ENCODE data around the gene WWTR1. TPM values are rescaled to one million over a fixed set of nuclear protein-coding genes. Genes with fewer than 3 reads are reported as not detected.

Gene WWTR1
- total and polyA plus RNA-seq, 4 donors, result 4.5 to 11.8 (median 9.0) TPM

DNA sequence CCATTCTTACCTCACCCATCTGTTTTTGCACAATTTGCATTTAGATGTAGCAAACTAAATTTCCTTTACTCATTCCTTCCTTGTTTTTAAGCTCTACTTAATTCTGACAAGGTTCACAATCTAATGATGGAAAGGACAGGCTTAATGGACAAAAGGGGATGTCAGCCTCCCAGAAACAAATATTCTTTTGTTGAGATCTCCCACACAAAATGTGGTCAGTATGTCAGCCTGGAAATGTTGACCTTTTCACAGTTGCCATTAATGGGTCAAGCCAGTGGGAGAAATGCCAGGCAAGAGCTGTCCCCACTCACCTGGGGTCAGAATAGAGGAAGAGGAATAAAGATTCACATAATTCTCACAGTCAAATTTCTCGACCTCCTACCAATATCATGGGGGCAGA, 27.0 kb downstream of the WWTR1 start:
- WGBS, result 93% methylated on average over 1 of the region's 1 CpG

More for the DNA sequence above, 27.0 kb downstream of the WWTR1 start:
- no peak for DNase-seq (ENCODE audit: low spot score)
- Histone ChIP-seq H3K9ac (ENCODE audit: low read depth in 1 of 2, low read length in 2 of 2) (no peak overlapping the region), H3K9me3 (ENCODE audit: control insufficient read depth in 4 of 4, low read length in 3 of 4) (no peaks in the 10 kb centered on the region), H3K27ac (ENCODE audit: low read depth in 1 of 2, low read length in 2 of 2) (no peak overlapping the region), H3K27me3 (ENCODE audit: control insufficient read depth in 4 of 4, insufficient read depth in 4 of 4, low read length in 3 of 4) (no peaks in the 10 kb centered on the region), H3K36me3 (ENCODE audit: control insufficient read depth in 4 of 4, insufficient read depth in 3 of 4, low read depth in 1 of 4, low read length in 3 of 4) (no peaks in the 10 kb centered on the region), H3K4me3 (ENCODE audit: low read depth in 1 of 3, low read length in 3 of 3) (no peak overlapping the region), H3K4me1 (ENCODE audit: control insufficient read depth in 4 of 4, insufficient read depth in 4 of 4, low read length in 3 of 4) (peaks cover 12 to 30% (median 19%) of the 10 kb centered on the region in 4 donors)
- TF ChIP-seq YY1 (IDR thresholded peaks at IDR 0.05), result no peak
- TF ChIP-seq FOXA1 (IDR thresholded peaks at IDR 0.05), result no peak
- TF ChIP-seq SP1 (IDR thresholded peaks at IDR 0.05), result no peak
- TF ChIP-seq, protein P1, sequence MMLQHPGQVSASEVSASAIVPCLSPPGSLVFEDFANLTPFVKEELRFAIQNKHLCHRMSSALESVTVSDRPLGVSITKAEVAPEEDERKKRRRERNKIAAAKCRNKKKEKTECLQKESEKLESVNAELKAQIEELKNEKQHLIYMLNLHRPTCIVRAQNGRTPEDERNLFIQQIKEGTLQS (IDR thresholded peaks at IDR 0.05), result no peak
- TF ChIP-seq, protein P2, sequence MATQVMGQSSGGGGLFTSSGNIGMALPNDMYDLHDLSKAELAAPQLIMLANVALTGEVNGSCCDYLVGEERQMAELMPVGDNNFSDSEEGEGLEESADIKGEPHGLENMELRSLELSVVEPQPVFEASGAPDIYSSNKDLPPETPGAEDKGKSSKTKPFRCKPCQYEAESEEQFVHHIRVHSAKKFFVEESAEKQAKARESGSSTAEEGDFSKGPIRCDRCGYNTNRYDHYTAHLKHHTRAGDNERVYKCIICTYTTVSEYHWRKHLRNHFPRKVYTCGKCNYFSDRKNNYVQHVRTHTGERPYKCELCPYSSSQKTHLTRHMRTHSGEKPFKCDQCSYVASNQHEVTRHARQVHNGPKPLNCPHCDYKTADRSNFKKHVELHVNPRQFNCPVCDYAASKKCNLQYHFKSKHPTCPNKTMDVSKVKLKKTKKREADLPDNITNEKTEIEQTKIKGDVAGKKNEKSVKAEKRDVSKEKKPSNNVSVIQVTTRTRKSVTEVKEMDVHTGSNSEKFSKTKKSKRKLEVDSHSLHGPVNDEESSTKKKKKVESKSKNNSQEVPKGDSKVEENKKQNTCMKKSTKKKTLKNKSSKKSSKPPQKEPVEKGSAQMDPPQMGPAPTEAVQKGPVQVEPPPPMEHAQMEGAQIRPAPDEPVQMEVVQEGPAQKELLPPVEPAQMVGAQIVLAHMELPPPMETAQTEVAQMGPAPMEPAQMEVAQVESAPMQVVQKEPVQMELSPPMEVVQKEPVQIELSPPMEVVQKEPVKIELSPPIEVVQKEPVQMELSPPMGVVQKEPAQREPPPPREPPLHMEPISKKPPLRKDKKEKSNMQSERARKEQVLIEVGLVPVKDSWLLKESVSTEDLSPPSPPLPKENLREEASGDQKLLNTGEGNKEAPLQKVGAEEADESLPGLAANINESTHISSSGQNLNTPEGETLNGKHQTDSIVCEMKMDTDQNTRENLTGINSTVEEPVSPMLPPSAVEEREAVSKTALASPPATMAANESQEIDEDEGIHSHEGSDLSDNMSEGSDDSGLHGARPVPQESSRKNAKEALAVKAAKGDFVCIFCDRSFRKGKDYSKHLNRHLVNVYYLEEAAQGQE (IDR thresholded peaks at IDR 0.05), result no peak
- no peak for TF ChIP-seq EGR1 (IDR thresholded peaks at IDR 0.05; ENCODE audit: low read depth in 2 of 2)
- no peak for TF ChIP-seq HNF4A (conservative IDR thresholded peaks at IDR 0.05)
- TF ChIP-seq, protein P3, sequence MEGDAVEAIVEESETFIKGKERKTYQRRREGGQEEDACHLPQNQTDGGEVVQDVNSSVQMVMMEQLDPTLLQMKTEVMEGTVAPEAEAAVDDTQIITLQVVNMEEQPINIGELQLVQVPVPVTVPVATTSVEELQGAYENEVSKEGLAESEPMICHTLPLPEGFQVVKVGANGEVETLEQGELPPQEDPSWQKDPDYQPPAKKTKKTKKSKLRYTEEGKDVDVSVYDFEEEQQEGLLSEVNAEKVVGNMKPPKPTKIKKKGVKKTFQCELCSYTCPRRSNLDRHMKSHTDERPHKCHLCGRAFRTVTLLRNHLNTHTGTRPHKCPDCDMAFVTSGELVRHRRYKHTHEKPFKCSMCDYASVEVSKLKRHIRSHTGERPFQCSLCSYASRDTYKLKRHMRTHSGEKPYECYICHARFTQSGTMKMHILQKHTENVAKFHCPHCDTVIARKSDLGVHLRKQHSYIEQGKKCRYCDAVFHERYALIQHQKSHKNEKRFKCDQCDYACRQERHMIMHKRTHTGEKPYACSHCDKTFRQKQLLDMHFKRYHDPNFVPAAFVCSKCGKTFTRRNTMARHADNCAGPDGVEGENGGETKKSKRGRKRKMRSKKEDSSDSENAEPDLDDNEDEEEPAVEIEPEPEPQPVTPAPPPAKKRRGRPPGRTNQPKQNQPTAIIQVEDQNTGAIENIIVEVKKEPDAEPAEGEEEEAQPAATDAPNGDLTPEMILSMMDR (IDR thresholded peaks at IDR 0.05; ENCODE audit: low read depth, low read length, missing input control), result no peak
- no peak for TF ChIP-seq RXRA (IDR thresholded peaks at IDR 0.05)
- TF ChIP-seq FOXA2 (IDR thresholded peaks at IDR 0.05), result no peak
- no peak for TF ChIP-seq HNF4G (IDR thresholded peaks at IDR 0.05)
- no peak for TF ChIP-seq RAD21 (IDR thresholded peaks at IDR 0.05)
- TF ChIP-seq, protein P4, sequence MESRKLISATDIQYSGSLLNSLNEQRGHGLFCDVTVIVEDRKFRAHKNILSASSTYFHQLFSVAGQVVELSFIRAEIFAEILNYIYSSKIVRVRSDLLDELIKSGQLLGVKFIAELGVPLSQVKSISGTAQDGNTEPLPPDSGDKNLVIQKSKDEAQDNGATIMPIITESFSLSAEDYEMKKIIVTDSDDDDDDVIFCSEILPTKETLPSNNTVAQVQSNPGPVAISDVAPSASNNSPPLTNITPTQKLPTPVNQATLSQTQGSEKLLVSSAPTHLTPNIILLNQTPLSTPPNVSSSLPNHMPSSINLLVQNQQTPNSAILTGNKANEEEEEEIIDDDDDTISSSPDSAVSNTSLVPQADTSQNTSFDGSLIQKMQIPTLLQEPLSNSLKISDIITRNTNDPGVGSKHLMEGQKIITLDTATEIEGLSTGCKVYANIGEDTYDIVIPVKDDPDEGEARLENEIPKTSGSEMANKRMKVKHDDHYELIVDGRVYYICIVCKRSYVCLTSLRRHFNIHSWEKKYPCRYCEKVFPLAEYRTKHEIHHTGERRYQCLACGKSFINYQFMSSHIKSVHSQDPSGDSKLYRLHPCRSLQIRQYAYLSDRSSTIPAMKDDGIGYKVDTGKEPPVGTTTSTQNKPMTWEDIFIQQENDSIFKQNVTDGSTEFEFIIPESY (IDR thresholded peaks at IDR 0.05), result no peak
- no peak for TF ChIP-seq GABPA (IDR thresholded peaks at IDR 0.05 in 1 of 2, conservative IDR thresholded peaks at IDR 0.05 in 1 of 2)
- TF ChIP-seq NR2F2 (IDR thresholded peaks at IDR 0.05), result no peak
- TF ChIP-seq, protein P5, sequence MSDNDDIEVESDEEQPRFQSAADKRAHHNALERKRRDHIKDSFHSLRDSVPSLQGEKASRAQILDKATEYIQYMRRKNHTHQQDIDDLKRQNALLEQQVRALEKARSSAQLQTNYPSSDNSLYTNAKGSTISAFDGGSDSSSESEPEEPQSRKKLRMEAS (IDR thresholded peaks at IDR 0.05), result no peak
- no peak for TF ChIP-seq TAF1 (conservative IDR thresholded peaks at IDR 0.05)

Measured in liver (tissue), 9 donors.